Middle frontal gyrus (tissue), 1 donor: ENCODE data around the gene SCO2.
"Not testable (repeated sequence)": the region's sequence is repeated elsewhere in the genome, so short reads cannot be mapped to it uniquely, and the experiment has no call there.

Experiments used
- DNase-seq: peaks from one replicate; pipeline ENCODE4 v3.0.0-alpha.2; 2015; ENCODE audit warnings: low spot score; ENCODE audit errors: extremely low spot score

SCO2 gene

GRCh38 chr22:50551160-50551752 is 25.9 kb upstream of the SCO2 start:
- no peak for DNase-seq

DNA sequence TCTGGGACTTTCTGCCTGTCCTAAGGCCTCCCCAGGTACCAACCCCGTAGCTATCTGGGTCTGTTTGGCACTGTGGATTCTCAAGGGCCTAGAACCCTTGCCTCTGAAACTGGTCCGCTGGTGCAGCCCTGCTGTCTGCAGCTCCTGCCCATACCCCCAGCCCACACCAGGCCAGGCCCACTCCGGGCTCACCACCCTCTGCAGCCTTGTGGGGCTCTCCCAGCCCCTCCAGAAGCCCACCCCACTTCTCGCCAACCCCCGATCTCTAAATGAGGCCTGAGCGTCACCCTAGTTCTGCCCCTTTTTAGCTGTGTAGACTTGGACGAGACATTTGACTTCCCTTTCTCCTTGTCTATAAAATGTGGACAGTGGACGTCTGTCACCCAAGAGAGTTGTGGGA is 25.0 kb upstream of the SCO2 start:
- no peak for DNase-seq

DNA sequence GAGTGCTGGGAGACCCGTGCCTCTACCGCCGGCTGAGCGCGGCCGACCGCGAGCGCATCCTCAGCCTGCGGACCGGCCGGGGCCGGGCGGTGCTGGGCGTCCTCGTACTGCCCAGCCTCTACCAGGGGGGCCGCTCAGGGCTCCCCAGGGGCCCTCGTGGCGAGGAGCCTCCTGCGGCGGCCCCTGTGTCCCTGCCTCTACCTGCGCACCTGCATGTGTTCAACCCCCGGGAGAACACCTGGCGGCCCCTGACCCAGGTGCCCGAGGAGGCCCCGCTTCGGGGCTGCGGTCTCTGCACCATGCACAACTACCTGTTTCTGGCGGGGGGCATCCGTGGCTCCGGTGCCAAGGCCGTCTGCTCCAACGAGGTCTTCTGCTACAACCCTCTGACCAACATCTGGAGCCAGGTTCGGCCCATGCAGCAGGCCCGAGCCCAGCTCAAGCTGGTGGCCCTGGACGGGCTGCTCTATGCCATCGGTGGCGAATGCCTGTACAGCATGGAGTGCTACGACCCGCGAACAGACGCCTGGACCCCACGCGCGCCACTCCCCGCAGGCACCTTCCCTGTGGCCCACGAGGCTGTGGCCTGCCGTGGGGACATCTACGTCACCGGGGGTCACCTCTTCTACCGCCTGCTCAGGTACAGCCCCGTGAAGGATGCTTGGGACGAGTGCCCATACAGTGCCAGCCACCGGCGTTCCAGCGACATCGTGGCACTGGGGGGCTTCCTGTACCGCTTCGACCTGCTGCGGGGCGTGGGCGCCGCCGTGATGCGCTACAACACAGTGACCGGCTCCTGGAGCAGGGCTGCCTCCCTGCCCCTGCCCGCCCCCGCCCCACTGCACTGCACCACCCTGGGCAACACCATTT is 23.8 kb upstream of the SCO2 start:
- no peak for DNase-seq

DNA sequence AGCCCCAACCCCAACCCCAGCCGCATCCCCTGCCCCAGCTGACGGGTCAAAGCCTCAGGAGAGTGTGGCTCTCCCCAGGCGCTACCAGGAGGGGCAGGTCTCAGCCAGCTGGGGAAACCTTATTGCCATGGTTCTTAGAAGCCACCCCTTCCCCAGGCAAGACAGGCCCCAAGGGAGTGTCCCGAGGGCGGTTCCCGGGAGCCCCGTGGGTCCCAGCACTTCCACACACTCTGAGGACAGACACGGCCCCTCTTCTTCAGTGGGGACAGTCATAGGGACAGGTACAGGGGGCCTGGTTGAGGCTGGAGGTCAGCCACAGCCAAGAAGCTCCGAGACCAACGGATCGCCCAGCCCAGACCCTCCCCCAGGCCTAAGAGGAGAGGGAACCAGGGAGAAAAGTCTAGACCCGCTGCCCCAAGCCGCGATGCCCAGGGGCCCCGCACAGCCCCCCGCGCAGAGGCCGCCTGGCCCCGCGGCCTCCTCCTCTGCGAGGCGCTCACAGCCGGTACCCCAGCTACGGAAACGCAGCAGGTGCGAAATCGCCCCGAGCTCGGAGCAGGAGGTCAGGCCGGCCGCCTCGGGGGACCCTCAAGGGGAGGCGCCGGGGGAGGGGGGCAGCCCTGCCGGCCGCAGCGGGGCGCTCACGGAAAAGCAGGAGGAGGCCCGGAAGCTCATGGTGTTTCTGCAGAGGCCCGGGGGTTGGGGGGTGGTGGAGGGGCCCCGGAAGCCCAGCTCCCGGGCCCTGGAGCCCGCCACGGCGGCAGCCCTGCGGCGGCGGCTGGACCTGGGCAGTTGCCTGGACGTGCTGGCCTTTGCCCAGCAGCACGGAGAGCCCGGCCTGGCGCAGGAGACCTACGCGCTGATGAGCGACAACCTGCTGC is 22.9 kb upstream of the SCO2 start:
- DNase-seq, result no peak

- no peak for DNase-seq
These were observed 22.0 kb upstream of the SCO2 start for GRCh38 chr22:50547263-50547985.

- DNase-seq, result no peak
These were observed 21.2 kb upstream of the SCO2 start for GRCh38 chr22:50546326-50547262.

GRCh38 chr22:50545522-50546325 is 20.3 kb upstream of the SCO2 start, which contains the start of gene KLHDC7B:
TSS of gene KLHDC7B (plus strand) at chr22:50545899. CDS start at chr22:50546244, 345 bp downstream.
- no peak for DNase-seq

- DNase-seq, result no peak
These were observed 19.4 kb upstream of the SCO2 start for GRCh38 chr22:50544746-50545253.

DNA sequence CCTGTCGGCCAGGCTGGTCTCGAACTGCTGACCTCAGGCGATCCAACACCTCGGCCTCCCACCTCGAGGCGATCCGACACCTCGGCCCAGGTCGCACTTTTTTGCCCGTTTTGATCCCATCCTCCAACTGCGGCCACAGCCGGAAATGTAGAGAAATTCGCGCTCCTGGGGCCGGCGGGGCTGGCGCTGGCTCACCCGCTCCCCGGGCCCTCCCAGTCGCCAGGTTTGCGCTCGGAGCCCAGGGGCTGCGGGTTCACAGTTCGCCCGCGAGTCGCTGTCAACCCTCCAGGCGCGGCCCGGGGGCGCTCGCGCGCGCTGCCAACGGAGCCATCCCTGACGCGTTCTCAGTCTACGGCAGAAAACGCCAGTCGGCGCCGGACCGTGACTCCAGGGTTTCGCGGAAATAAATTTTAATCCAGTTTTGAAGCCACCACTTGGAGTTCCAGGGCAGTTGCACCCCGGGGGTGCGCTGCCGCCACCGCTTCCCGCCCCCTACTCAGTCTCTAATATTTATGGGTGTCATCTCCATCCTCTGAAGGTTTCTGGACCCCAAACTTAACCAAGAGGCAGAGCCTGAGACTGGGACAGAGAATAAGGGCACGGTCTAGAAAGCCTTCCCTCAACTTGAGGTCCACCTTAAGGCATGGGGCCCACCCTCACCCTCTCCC is 18.8 kb upstream of the SCO2 start:
- DNase-seq, result no peak

- DNase-seq, result no peak
These were observed 17.1 kb upstream of the SCO2 start for GRCh38 chr22:50542416-50542927.

- DNase-seq, result not testable (repeated sequence)
These were observed 16.2 kb upstream of the SCO2 start for GRCh38 chr22:50541667-50542026.

DNA sequence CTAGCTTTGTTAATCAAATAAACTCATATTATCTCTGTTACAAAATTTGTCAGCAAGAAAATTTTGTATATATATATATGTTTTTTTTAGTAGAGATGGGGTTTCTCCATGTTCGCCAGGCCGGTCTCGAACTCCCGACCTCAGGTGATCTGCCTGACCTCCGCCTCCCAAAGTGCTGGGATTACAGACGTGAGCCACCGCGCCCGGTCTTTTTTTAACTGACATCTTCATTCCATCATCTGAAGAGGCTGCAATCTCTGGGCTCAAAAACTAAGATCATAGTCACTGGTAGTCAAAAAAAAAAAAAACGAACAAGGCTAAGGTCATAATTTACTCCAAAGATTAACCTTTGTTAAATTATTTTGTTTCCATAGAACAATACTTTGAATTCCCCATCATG is 15.0 kb upstream of the SCO2 start:
- no peak for DNase-seq

- DNase-seq, result no peak
These were observed 12.4 kb upstream of the SCO2 start for GRCh38 chr22:50537765-50538164.

DNA sequence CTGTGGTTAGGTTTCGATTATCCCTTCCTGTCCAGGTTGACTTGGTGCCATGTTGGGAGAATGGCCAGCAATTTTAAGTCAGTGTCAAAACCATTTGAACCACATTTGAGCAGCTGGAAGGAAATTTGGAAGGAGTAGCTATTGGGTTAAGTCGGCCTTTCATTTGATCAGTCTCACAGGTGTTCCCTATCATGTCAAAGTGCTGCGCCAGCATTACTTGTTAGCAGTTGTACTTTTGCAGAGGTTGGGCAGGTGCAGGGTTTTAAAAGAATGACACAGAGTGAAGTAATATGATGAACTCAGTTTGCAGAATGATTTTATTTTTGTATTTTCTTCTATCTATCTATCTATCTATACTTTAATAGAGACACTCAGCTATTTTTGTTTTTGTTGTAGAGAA is 10.8 kb upstream of the SCO2 start:
- no peak for DNase-seq

- no peak for DNase-seq
These were observed 9.7 kb upstream of the SCO2 start for GRCh38 chr22:50535113-50535512.

GRCh38 chr22:50533856-50534711 is 8.7 kb upstream of the SCO2 start:
- not testable (repeated sequence) for DNase-seq
